ENCODE results near the gene TAS2R20.
"Not testable (repeated sequence)": the region's sequence is repeated elsewhere in the genome, so short reads cannot be mapped to it uniquely, and the experiment has no call there.

TAS2R20 gene, protein sequence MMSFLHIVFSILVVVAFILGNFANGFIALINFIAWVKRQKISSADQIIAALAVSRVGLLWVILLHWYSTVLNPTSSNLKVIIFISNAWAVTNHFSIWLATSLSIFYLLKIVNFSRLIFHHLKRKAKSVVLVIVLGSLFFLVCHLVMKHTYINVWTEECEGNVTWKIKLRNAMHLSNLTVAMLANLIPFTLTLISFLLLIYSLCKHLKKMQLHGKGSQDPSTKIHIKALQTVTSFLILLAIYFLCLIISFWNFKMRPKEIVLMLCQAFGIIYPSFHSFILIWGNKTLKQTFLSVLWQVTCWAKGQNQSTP

DNA sequence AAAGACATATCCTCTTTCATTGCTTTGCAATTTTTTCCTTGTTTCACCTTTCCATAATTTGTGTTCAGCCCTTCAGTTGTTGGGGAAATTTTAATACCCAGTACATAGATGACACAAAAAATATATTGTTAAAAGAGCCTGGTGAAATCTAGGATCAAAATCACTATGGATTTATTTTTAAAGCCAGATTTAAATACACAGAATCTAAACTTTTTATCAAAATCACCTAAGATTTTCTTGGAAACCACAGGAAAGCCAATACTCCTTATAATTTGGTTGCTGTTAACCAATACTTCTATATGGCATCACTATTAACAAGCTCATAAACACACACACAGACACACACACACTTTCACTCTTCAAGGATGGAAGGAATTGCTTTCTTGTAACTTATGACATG, at the start of gene TAS2R20:
TSS of gene TAS2R20 (minus strand) at position 101 of the 400 bp plus-strand sequence. CDS start 429 bp downstream, outside the sequence.
- Histone ChIP-seq H3K4me1 (ENCODE audit: insufficient read depth, low read length) (no peaks in the 10 kb centered on the region), H3K36me3 (ENCODE audit: insufficient read depth, low read length) (no peaks in the 10 kb centered on the region), H3K9ac (ENCODE audit: low read length) (no peak within 1 kb of the TSS), H3K27ac (ENCODE audit: low read depth, low read length) (no peak within 1 kb of the TSS), H3K9me3 (ENCODE audit: low read length) (no peaks in the 10 kb centered on the region), H3K4me3 (ENCODE audit: low read depth in 1 of 2, low read length in 2 of 2) (no peak within 1 kb of the TSS), H3K27me3 (ENCODE audit: control insufficient read depth in 1 of 2, insufficient read depth in 2 of 2, low read length in 2 of 2) (no peaks in the 10 kb centered on the region)

DNA sequence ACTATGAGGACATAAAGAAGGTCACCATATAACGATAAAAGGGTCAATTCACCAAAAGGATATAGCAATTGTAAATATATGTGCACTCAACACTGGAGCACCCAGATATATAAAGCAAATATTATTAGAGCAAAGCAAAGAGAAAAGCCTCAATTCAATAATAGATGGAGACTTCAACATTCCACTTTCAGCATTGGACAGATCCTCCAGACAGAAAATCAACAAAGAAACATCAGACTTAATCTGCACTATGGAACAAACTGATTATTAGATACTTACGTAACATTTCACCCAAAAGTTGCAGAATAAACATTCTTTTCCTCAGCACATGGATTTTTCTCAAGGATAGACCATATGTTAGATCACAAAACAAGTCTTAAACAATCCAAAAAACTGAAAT, 43.3 kb upstream of the TAS2R20 start:
- not testable (repeated sequence) for H3K36me3 ChIP-seq (ENCODE audit: insufficient read depth, low read length); H3K4me3 ChIP-seq (ENCODE audit: low read depth in 1 of 2, low read length in 2 of 2); H3K4me1 ChIP-seq (ENCODE audit: insufficient read depth, low read length); H3K27me3 ChIP-seq (ENCODE audit: control insufficient read depth in 1 of 2, insufficient read depth in 2 of 2, low read length in 2 of 2); H3K9me3 ChIP-seq (ENCODE audit: low read length); H3K9ac ChIP-seq (ENCODE audit: low read length); H3K27ac ChIP-seq (ENCODE audit: low read depth, low read length)

GRCh38 chr12:11040162-11040561, 42.1 kb upstream of the TAS2R20 start:
- Histone ChIP-seq H3K9ac (ENCODE audit: low read length) (no peak overlapping the region), H3K27ac (ENCODE audit: low read depth, low read length) (no peak overlapping the region), H3K4me1 (ENCODE audit: insufficient read depth, low read length) (no peaks in the 10 kb centered on the region), H3K9me3 (ENCODE audit: low read length) (no peaks in the 10 kb centered on the region), H3K27me3 (ENCODE audit: control insufficient read depth in 1 of 2, insufficient read depth in 2 of 2, low read length in 2 of 2) (no peaks in the 10 kb centered on the region), H3K36me3 (ENCODE audit: insufficient read depth, low read length) (peaks cover 3% of the 10 kb centered on the region), H3K4me3 (ENCODE audit: low read depth in 1 of 2, low read length in 2 of 2) (no peak overlapping the region)

- Histone ChIP-seq H3K36me3 (ENCODE audit: insufficient read depth, low read length) (no peaks in the 10 kb centered on the region), H3K27ac (ENCODE audit: low read depth, low read length) (no peak overlapping the region)
Measured at GRCh38 chr12:11039171-11039570, 41.1 kb upstream of the TAS2R20 start.

GRCh38 chr12:11033959-11034358, 35.9 kb upstream of the TAS2R20 start:
- not testable (repeated sequence) for H3K4me3 ChIP-seq (ENCODE audit: low read depth in 1 of 2, low read length in 2 of 2); H3K9ac ChIP-seq (ENCODE audit: low read length); H3K27ac ChIP-seq (ENCODE audit: low read depth, low read length); H3K27me3 ChIP-seq (ENCODE audit: control insufficient read depth in 1 of 2, insufficient read depth in 2 of 2, low read length in 2 of 2); H3K4me1 ChIP-seq (ENCODE audit: insufficient read depth, low read length); H3K9me3 ChIP-seq (ENCODE audit: low read length); H3K36me3 ChIP-seq (ENCODE audit: insufficient read depth, low read length)

More at GRCh38 chr12:11039171-11039570, 41.1 kb upstream of the TAS2R20 start:
- no peak overlapping the region for H3K4me3 ChIP-seq (ENCODE audit: low read depth in 1 of 2, low read length in 2 of 2)
- H3K9me3 ChIP-seq (ENCODE audit: low read length), result no peaks in the 10 kb centered on the region
- H3K9ac ChIP-seq (ENCODE audit: low read length), result no peak overlapping the region
- H3K4me1 ChIP-seq (ENCODE audit: insufficient read depth, low read length), result no peaks in the 10 kb centered on the region
- no peaks in the 10 kb centered on the region for H3K27me3 ChIP-seq (ENCODE audit: control insufficient read depth in 1 of 2, insufficient read depth in 2 of 2, low read length in 2 of 2)

GRCh38 chr12:11031307-11031706, 33.2 kb upstream of the TAS2R20 start, which contains the start of gene TAS2R31:
TSS of gene TAS2R31 (minus strand) at chr12:11031407. CDS start at chr12:11031335, 72 bp downstream.
- Histone ChIP-seq H3K9me3 (ENCODE audit: low read length) (no peaks in the 10 kb centered on the region), H3K9ac (ENCODE audit: low read length) (no peak within 1 kb of the TSS), H3K27me3 (ENCODE audit: control insufficient read depth in 1 of 2, insufficient read depth in 2 of 2, low read length in 2 of 2) (no peaks in the 10 kb centered on the region), H3K36me3 (ENCODE audit: insufficient read depth, low read length) (no peaks in the 10 kb centered on the region), H3K4me3 (ENCODE audit: low read depth in 1 of 2, low read length in 2 of 2) (no peak within 1 kb of the TSS), H3K4me1 (ENCODE audit: insufficient read depth, low read length) (no peaks in the 10 kb centered on the region), H3K27ac (ENCODE audit: low read depth, low read length) (no peak within 1 kb of the TSS)

- H3K27ac ChIP-seq (ENCODE audit: low read depth, low read length), result no peak overlapping the region
- no peaks in the 10 kb centered on the region for H3K36me3 ChIP-seq (ENCODE audit: insufficient read depth, low read length)
- no peaks in the 10 kb centered on the region for H3K27me3 ChIP-seq (ENCODE audit: control insufficient read depth in 1 of 2, insufficient read depth in 2 of 2, low read length in 2 of 2)
- no peak overlapping the region for H3K4me3 ChIP-seq (ENCODE audit: low read depth in 1 of 2, low read length in 2 of 2)
- H3K9me3 ChIP-seq (ENCODE audit: low read length), result no peaks in the 10 kb centered on the region
- H3K9ac ChIP-seq (ENCODE audit: low read length), result no peak overlapping the region
- H3K4me1 ChIP-seq (ENCODE audit: insufficient read depth, low read length), result no peaks in the 10 kb centered on the region
Measured at GRCh38 chr12:11026118-11026517, 28.0 kb upstream of the TAS2R20 start.

DNA sequence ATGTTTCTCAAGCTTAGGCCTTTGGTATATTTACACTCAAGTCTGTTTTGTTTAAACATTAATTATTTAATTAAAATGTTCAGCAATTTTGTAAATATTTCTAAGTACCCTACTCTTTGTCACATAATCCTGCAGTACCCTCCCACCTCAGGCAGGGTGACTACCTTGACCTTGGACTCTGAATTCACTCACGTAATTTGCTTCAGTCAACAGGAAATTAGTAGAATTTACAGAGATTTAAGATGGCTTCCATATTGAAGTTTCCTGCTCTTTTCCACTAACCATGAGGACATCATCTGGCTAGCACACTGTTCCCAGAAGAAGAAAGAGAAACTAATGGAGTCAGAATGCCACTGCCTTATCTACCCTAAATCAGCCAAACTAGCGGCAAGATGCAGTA, 25.3 kb upstream of the TAS2R20 start:
- Histone ChIP-seq H3K9me3 (ENCODE audit: low read length) (no peaks in the 10 kb centered on the region), H3K27me3 (ENCODE audit: control insufficient read depth in 1 of 2, insufficient read depth in 2 of 2, low read length in 2 of 2) (no peaks in the 10 kb centered on the region), H3K4me1 (ENCODE audit: insufficient read depth, low read length) (no peaks in the 10 kb centered on the region), H3K36me3 (ENCODE audit: insufficient read depth, low read length) (no peaks in the 10 kb centered on the region), H3K27ac (ENCODE audit: low read depth, low read length) (no peak overlapping the region), H3K9ac (ENCODE audit: low read length) (no peak overlapping the region), H3K4me3 (ENCODE audit: low read depth in 1 of 2, low read length in 2 of 2) (no peak overlapping the region)

GRCh38 chr12:11022520-11022919, 24.4 kb upstream of the TAS2R20 start, which contains the start of gene TAS2R19:
TSS of gene TAS2R19 (minus strand) at chr12:11022620. CDS start at chr12:11022571, 49 bp downstream.
- Histone ChIP-seq H3K4me3 (ENCODE audit: low read depth in 1 of 2, low read length in 2 of 2) (no peak within 1 kb of the TSS), H3K36me3 (ENCODE audit: insufficient read depth, low read length) (no peaks in the 10 kb centered on the region), H3K27me3 (ENCODE audit: control insufficient read depth in 1 of 2, insufficient read depth in 2 of 2, low read length in 2 of 2) (no peaks in the 10 kb centered on the region), H3K9me3 (ENCODE audit: low read length) (no peaks in the 10 kb centered on the region), H3K4me1 (ENCODE audit: insufficient read depth, low read length) (no peaks in the 10 kb centered on the region), H3K27ac (ENCODE audit: low read depth, low read length) (no peak within 1 kb of the TSS), H3K9ac (ENCODE audit: low read length) (no peak within 1 kb of the TSS)

DNA sequence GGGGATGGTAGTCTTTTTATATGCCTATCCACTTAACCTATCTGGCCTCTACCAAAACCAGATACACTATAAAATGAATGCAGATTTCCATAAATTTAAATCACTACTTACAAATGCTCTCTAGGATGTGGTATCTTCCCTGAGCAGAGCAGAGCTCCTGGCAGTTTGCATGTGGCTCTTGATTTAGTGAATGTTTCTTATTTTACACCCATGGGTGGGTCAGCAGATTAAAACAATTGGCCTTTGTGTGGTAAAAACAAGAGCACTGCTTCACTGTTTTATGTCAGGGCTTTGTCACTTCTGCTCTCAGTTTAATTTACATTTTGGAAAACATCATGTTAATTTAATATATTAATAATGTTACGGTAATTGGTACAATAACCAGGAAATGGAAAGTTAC, 18.8 kb upstream of the TAS2R20 start:
- Histone ChIP-seq H3K27ac (ENCODE audit: low read depth, low read length) (no peak overlapping the region), H3K4me3 (ENCODE audit: low read depth in 1 of 2, low read length in 2 of 2) (no peak overlapping the region), H3K9me3 (ENCODE audit: low read length) (no peaks in the 10 kb centered on the region), H3K4me1 (ENCODE audit: insufficient read depth, low read length) (no peaks in the 10 kb centered on the region), H3K27me3 (ENCODE audit: control insufficient read depth in 1 of 2, insufficient read depth in 2 of 2, low read length in 2 of 2) (no peaks in the 10 kb centered on the region), H3K9ac (ENCODE audit: low read length) (no peak overlapping the region), H3K36me3 (ENCODE audit: insufficient read depth, low read length) (no peaks in the 10 kb centered on the region)

- Histone ChIP-seq H3K9ac (ENCODE audit: low read length) (no peak overlapping the region), H3K36me3 (ENCODE audit: insufficient read depth, low read length) (no peaks in the 10 kb centered on the region), H3K4me1 (ENCODE audit: insufficient read depth, low read length) (no peaks in the 10 kb centered on the region), H3K27ac (ENCODE audit: low read depth, low read length) (no peak overlapping the region), H3K27me3 (ENCODE audit: control insufficient read depth in 1 of 2, insufficient read depth in 2 of 2, low read length in 2 of 2) (no peaks in the 10 kb centered on the region), H3K4me3 (ENCODE audit: low read depth in 1 of 2, low read length in 2 of 2) (no peak overlapping the region), H3K9me3 (ENCODE audit: low read length) (no peaks in the 10 kb centered on the region)
Measured at GRCh38 chr12:11015775-11016430, 17.8 kb upstream of the TAS2R20 start.

GRCh38 chr12:11014234-11014633, 16.1 kb upstream of the TAS2R20 start:
- no peaks in the 10 kb centered on the region for H3K9me3 ChIP-seq (ENCODE audit: low read length)

More at GRCh38 chr12:11014234-11014633, 16.1 kb upstream of the TAS2R20 start:
- Histone ChIP-seq H3K27me3 (ENCODE audit: control insufficient read depth in 1 of 2, insufficient read depth in 2 of 2, low read length in 2 of 2) (no peaks in the 10 kb centered on the region), H3K4me3 (ENCODE audit: low read depth in 1 of 2, low read length in 2 of 2) (no peak overlapping the region), H3K9ac (ENCODE audit: low read length) (no peak overlapping the region), H3K4me1 (ENCODE audit: insufficient read depth, low read length) (no peaks in the 10 kb centered on the region), H3K27ac (ENCODE audit: low read depth, low read length) (no peak overlapping the region), H3K36me3 (ENCODE audit: insufficient read depth, low read length) (no peaks in the 10 kb centered on the region)

All from muscle layer of colon (tissue), 2 donors.